AG04450 (cell line): Measurements from ENCODE around the gene KIFAP3. TPM values are rescaled to one million over a fixed set of nuclear protein-coding genes. Genes with fewer than 3 reads are reported as not detected.

Source experiments
- CTCF ChIA-PET: fragments of 300-600, 350-600 bp; formaldehyde crosslinking; extraction: SDS; loops from one replicate; lab custom pipeline; 2022; ENCODE audit warnings: antibody characterized with exemption, inconsistent platforms; lab: Charles Lee
- POLR2A ChIA-PET: fragments of 350-600 bp; formaldehyde crosslinking; extraction: SDS; loops from one replicate; lab custom pipeline; 2021; ENCODE audit warnings: antibody characterized with exemption, inconsistent platforms; lab: Yijun Ruan, JAX
- DNase-seq: peaks from one replicate; pipeline ENCODE4 v3.0.0-alpha.2; 2011; ENCODE audit warnings: low read depth, low spot score
- H3K27ac ChIP-seq: one replicate; pipeline ENCODE4 v1.5.1; 2012; ENCODE audit warnings: low read depth, low read length, control low read depth
- H3K27me3 ChIP-seq: one replicate; pipeline ENCODE4 v1.6.0; 2012; ENCODE audit warnings: low read length; ENCODE audit not compliant: control insufficient read depth, insufficient read depth
- H3K4me3 ChIP-seq: 2 replicates; pipeline ENCODE4 v1.5.1; 2011; ENCODE audit warnings: mild to moderate bottlenecking, low read depth, low read length, control low read depth
- H3K9me3 ChIP-seq: 2 replicates; pipeline ENCODE4 v1.5.1; 2012; ENCODE audit warnings: low read length; ENCODE audit not compliant: control insufficient read depth, insufficient read depth
- CTCF ChIP-seq: IDR thresholded peaks from 2 replicates; pipeline ENCODE4 v1.5.1; 2011; ENCODE audit warnings: low read depth, low read length, control low read depth, inconsistent platforms
- polyA plus RNA-seq: library from polyadenylated mRNA; depleted of rRNA; stranded (reverse); fragments of >200 nt; gene quantifications from 2 replicates; pipeline ENCODE4 v1.2.3, GENCODE V29; 2011

Gene KIFAP3
- polyA plus RNA-seq, 1 experiment: 18.2 TPM

- no peak for TF ChIP-seq CTCF
- no peak overlapping the region for H3K4me3 ChIP-seq
- POLR2A ChIA-PET: no interaction called here
- H3K9me3 ChIP-seq: no peaks in the 10 kb centered on the region; the same call in 1 of the 2 replicates
- DNase-seq: no peak
- H3K27me3 ChIP-seq: no peaks in the 10 kb centered on the region
- CTCF ChIA-PET: interaction anchor here (1.7 kb wide), 1 partner anchor 14 kb away, joined by 4 read pairs; no protein-coding TSS in a partner anchor
- no peak overlapping the region for H3K27ac ChIP-seq
Measured at GRCh38 chr1:169915150-169915549, 159.3 kb downstream of the KIFAP3 start.

- TF ChIP-seq CTCF: no peak
- POLR2A ChIA-PET: no interaction called here
- Histone ChIP-seq H3K4me3 (no peak overlapping the region), H3K27me3 (no peaks in the 10 kb centered on the region), H3K27ac (no peak overlapping the region), H3K9me3 (no peaks in the 10 kb centered on the region; the same call in 1 of the 2 replicates)
- CTCF ChIA-PET: interaction anchor here (1.7 kb wide), 1 partner anchor 14 kb away, joined by 4 read pairs; no protein-coding TSS in a partner anchor
- no peak for DNase-seq
Measured at GRCh38 chr1:169914531-169914930, 160.0 kb downstream of the KIFAP3 start.

- Histone ChIP-seq H3K27ac (no peak overlapping the region), H3K4me3 (no peak overlapping the region), H3K9me3 (no peaks in the 10 kb centered on the region; the same call in 1 of the 2 replicates), H3K27me3 (no peaks in the 10 kb centered on the region)
- POLR2A ChIA-PET: no interaction called here
- CTCF ChIA-PET: no interaction called here
- DNase-seq: no peak
- TF ChIP-seq CTCF: no peak
Measured at GRCh38 chr1:169909499-169909898, 165.0 kb downstream of the KIFAP3 start.

GRCh38 chr1:169906938-169907337 lies 167.6 kb downstream of the KIFAP3 start:
- peaks cover 2% of the 10 kb centered on the region for H3K27me3 ChIP-seq
- H3K4me3 ChIP-seq: no peak overlapping the region
- TF ChIP-seq CTCF: no peak
- POLR2A ChIA-PET: no interaction called here
- DNase-seq: no peak
- no peaks in the 10 kb centered on the region for H3K9me3 ChIP-seq
- H3K27ac ChIP-seq: no peak overlapping the region
- CTCF ChIA-PET: no interaction called here

- peaks cover 3% of the 10 kb centered on the region for H3K27me3 ChIP-seq
- H3K9me3 ChIP-seq: no peaks in the 10 kb centered on the region
- ChIA-PET CTCF (no interaction called here), POLR2A (no interaction called here)
- no peak overlapping the region for H3K27ac ChIP-seq
- DNase-seq: no peak
- TF ChIP-seq CTCF: no peak
- H3K4me3 ChIP-seq: no peak overlapping the region
Measured at GRCh38 chr1:169904834-169905233, 169.7 kb downstream of the KIFAP3 start.
